ENCODE results near the gene EHD2.

DNA sequence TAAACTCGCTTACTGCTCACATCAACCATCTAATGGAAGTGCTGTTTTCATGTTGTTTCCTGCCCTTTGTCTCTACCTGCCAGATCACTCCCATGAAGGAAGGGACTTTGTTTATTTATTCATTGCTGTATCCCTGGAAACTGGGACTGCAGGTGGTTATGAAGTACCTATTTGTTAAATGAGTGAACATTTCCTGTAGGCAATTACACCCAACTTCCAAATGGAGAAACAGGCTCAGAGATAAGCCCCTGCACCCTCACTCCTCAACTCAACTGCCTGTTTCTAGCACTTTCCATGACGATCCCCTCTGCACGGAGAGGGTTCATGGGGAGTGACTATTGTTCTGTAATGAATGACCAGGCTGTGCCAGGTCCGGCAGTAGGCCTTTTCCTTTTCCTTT is 63.3 kb downstream of the EHD2 start:
- no peak for TF ChIP-seq CTCF (IDR thresholded peaks at IDR 0.05)
- no peak for TF ChIP-seq POLR2A (IDR thresholded peaks at IDR 0.05)
